HFF-Myc (cell line): ENCODE data around the gene MLF1.

Experiments used
- DNase-seq: peaks from one replicate; pipeline ENCODE4 v3.0.0-alpha.2; 2011; ENCODE audit warnings: low read depth; ENCODE audit errors: extremely low read depth
- H3K4me3 ChIP-seq: replicated peaks from 2 replicates; pipeline ENCODE4 v1.5.1; 2011; ENCODE audit warnings: low read depth, mild to moderate bottlenecking, control low read depth, low read length
- CTCF ChIP-seq: IDR thresholded peaks from 2 replicates; pipeline ENCODE4 v1.5.1; 2012; ENCODE audit warnings: mild to moderate bottlenecking, low read depth, low read length, control low read depth; ENCODE audit errors: missing control alignments

The MLF1 gene

GRCh38 chr3:158570999-158571702 is at the start of gene MLF1:
Gene MLF1, plus strand, starts transcription at chr3:158571194. Its CDS starts 107 bp downstream, at chr3:158571301.
- TF ChIP-seq CTCF = no peak
- peak within 1 kb of the TSS; percentile 60 for H3K4me3 ChIP-seq
- peak; percentile 83 for DNase-seq

- TF ChIP-seq CTCF = no peak
- no peak overlapping the region for H3K4me3 ChIP-seq
- no peak for DNase-seq
Observed at GRCh38 chr3:158522221-158523136, 48.5 kb upstream of the MLF1 start.

- DNase-seq = no peak
- H3K4me3 ChIP-seq = no peak overlapping the region
- TF ChIP-seq CTCF = no peak
Observed at GRCh38 chr3:158528076-158528674, 42.8 kb upstream of the MLF1 start.

GRCh38 chr3:158531334-158531733 is 39.7 kb upstream of the MLF1 start:
- no peak for TF ChIP-seq CTCF
- no peak overlapping the region for H3K4me3 ChIP-seq
- DNase-seq = no peak

GRCh38 chr3:158532099-158532734 is 38.8 kb upstream of the MLF1 start:
- H3K4me3 ChIP-seq = no peak overlapping the region
- TF ChIP-seq CTCF = peak; percentile 55
- peak; percentile 35 for DNase-seq

GRCh38 chr3:158535918-158536317 is 35.1 kb upstream of the MLF1 start:
- TF ChIP-seq CTCF = no peak
- H3K4me3 ChIP-seq = no peak overlapping the region
- DNase-seq = no peak
